GM18873 (cell line): Measurements from ENCODE around the gene SMYD3.
"Not testable (repeated sequence)": the region's sequence is repeated elsewhere in the genome, so short reads cannot be mapped to it uniquely, and the experiment has no call there.

Experiments used
- ATAC-seq: cut with Tn5 transposase; IDR thresholded peaks from one replicate; pipeline ENCODE4 v1.9.1; 2021; ENCODE audit warnings: mild to moderate bottlenecking, moderate library complexity, moderate number of reproducible peaks; ENCODE audit not compliant: unreplicated experiment, low FRiP score

Gene SMYD3

GRCh38 chr1:245946905-245947304, 560.2 kb downstream of the SMYD3 start:
- no peak for ATAC-seq

DNA sequence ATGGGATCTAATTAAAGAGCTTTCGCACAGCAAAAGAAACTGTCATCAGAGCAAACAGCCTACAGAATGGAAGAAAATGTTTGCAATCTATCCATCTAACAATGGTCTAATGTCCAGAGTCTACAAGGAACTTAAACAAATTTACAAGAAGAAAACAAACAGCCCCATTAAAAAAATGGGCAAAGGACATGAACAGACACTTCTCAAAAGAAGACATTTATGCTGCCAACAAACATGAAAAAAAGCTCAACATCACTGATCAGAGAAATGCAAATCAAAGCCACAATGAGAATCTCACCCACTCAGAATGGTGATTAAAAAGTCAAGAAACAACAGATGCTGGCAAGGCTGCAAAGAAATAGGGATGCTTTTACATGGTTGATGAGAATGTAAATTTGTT, 561.9 kb downstream of the SMYD3 start:
- ATAC-seq = not testable (repeated sequence)

- no peak for ATAC-seq
Measured at GRCh38 chr1:245942856-245943255, 564.2 kb downstream of the SMYD3 start.

- ATAC-seq = not testable (repeated sequence)
Measured at GRCh38 chr1:245941771-245942170, 565.3 kb downstream of the SMYD3 start.

DNA sequence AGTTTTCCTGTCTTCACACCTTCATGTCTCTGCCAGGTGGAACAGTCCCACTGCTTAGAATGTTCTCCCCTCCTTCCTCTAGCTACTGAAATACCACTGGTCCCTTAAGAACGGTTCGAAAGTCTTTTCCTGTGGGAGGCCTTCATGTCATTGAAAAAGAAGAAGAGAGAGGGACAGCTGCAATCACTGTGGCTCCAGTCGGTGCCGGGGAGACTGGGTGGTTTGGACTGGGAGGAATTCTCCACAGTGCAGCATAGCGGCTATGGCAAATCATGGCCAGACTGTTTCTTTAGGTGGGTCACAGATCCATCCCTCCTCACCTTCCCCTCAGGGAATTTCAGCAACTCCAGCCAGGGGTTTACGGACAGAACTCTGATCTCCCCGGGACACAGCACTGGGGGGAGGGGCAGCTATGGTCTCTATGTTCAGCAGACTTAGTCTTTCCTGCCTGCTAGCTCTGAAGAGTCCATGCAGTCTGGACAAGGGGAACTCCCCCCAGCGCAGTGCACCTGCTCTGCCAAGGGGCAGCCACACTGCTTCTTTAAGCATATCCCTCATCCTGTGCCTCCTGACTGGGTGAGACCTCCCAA, 567.2 kb downstream of the SMYD3 start:
- ATAC-seq = no peak

- ATAC-seq = no peak
Measured at GRCh38 chr1:245938046-245938435, 569.0 kb downstream of the SMYD3 start.

GRCh38 chr1:245937316-245938045, 569.6 kb downstream of the SMYD3 start:
- no peak for ATAC-seq

- ATAC-seq = no peak
Measured at GRCh38 chr1:245934409-245934808, 572.7 kb downstream of the SMYD3 start.

- ATAC-seq = no peak
Measured at GRCh38 chr1:245933431-245934045, 573.5 kb downstream of the SMYD3 start.

DNA sequence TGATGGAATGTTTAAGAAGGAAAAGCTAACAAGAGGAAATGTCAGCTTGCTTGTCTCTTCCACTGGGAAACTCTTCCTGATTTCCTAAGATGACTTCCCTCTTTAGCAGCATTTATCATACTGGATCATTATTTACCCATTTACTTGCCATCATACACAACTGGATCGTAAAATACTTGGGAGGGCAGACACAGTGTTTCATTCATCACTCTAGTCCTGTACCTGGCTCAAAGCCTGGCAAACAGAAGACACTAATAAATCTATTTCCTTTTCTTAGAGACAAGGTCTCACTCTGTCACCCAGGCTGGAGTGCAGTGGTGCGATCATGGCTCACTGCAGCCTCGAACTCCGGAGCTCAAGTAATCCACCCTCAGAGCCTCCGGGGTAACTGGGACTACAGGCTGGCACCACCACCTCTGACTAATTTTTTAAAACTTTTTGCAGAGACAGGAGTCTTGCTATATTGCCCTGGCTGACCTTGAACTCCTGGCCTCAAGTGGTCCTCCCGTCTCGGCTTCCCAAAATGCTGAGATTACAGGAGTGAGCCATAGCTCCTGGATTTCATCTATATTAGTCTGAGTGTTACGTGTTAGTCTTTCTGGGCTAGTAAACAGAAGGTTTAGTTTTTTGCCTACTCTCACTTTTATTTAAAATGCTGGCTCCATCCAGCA, 574.6 kb downstream of the SMYD3 start:
- no peak for ATAC-seq

- no peak for ATAC-seq
Measured at GRCh38 chr1:245931450-245931849, 575.6 kb downstream of the SMYD3 start.

DNA sequence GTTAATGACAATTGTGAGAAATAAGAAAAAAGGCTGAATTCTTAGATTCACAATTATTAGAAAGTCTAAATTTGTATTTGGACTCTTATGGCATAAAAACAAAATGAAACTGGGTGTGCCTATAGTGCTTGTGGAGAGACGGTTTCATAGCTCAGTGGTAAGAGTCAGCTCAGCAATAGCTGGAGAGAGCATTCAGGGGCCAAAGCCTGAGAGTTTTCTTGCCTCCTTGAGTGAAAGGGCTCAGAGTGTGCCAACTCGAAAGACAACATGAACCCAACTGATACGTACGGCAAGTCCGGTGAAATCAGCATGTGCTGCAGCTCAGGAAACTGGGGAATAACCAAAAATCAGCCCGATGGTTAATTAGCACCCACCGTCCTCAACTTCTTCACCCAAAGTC, 577.9 kb downstream of the SMYD3 start:
- ATAC-seq = no peak

- ATAC-seq = no peak
Measured at GRCh38 chr1:245926888-245927287, 580.2 kb downstream of the SMYD3 start.

DNA sequence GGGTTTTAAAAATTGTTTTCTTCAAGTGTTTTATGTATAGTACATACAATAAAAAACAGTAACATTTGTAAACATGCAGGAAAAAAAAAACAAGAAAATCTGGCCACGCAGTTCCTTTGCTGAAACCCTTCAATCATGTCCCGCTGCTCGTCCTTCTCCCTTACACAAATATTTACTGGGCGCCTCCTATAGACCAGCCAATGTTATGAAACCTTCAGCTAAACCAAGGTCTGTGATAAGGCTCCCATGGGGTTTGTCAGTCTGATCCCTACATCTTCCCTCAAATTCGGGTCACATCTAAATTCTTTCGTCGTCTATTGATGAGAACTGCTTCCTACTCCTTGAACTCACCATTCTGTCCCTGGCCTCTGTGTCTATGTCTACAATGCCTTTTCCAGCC, 583.9 kb downstream of the SMYD3 start:
- no peak for ATAC-seq

- ATAC-seq = no peak
Measured at GRCh38 chr1:245921417-245921816, 585.7 kb downstream of the SMYD3 start.

DNA sequence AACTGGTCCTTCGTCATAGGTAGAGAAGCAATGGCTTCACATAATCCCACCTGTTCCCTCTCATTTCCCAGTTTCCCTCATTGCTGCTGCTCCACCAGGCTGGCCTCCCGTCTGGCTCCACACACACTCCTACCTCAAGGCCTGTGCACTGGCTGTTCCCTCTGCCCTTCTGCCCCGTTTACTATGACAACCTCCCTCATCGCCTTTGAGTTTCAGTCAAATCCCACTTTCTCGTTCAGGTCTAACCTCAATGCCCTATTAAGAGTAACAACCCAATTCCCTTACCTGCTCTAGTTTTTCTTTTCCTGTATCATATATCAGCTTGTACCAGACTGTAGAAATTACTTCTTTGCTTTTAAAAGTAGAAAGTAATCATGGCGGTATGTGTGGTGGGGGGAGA, 589.7 kb downstream of the SMYD3 start:
- ATAC-seq = no peak

GRCh38 chr1:245915841-245916240, 591.2 kb downstream of the SMYD3 start:
- ATAC-seq = no peak

DNA sequence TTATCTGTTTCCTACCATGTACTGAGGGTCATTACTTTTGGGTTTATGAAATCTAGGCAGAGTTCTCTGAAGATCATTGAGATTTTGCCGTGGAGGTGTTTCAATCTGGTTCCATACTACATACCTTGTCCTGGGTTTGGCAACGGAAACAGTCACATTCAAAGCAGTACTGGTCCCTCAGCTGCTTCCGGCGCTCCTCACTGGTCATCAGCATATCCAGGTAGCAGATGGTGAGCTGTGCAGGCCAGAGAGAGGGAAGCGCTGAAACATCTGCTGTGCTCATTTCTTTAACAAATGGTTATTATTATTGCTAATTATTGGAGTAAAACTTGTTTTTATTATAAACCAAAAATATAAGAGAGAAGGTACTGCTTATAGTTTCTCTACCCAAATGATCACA, 591.7 kb downstream of the SMYD3 start:
- ATAC-seq = no peak

DNA sequence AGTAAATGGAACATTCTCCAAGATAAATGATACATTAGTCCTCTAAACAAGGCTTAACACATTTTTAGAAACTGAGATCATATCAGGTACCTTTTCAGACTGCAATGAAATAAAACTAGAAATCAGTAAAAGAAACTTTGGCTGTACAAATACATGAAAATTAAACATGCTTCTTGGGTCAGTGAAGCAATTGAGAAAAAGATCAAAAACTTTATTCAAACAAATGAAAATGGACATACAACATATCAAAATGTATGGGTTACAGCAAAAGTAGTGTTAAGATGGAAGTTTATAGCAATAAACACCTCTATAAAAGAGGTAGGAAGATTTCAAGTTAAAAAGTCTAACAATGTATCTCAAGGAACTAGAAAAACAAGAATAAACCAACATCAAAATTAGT, 598.5 kb downstream of the SMYD3 start:
- ATAC-seq = no peak

GRCh38 chr1:245906207-245906606, 600.9 kb downstream of the SMYD3 start:
- ATAC-seq = no peak

DNA sequence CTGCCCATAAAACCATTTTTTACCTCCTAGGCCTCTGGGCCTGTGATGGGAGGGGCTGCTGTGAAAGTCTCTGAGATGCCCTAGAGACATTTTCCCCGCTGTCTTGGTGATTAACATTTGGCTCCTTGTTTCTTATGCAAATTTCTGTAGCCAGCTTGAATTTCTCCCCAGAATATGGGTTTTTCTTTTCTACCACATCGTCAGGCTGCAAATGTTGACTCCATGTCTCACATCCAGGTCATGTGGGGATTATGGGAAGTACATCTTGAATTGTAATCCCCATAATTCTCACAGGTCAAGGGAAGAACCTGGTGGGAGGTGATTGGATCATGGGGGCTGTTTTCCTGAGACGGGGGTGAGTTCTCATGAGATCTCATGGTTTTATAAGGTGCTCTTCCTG, 603.2 kb downstream of the SMYD3 start:
- no peak for ATAC-seq
